Aorta (tissue), 5 donors: ENCODE data around the gene FYB1. TPM values are rescaled to one million over a fixed set of nuclear protein-coding genes. Genes with fewer than 3 reads are reported as not detected.

ENCODE experiments used
- ATAC-seq: fragments of 200-7000 bp; cut with Tn5 transposase; one replicate; pipeline ENCODE4 v1.9.1; 2022; ENCODE audit warnings: moderate library complexity; ENCODE audit not compliant: low FRiP score
- DNase-seq, 2 donors: peaks; one replicate each; pipeline ENCODE4 v3.0.0-alpha.2; 2020
- H3K27ac ChIP-seq, 2 donors: one replicate each; pipeline ENCODE4 v1.5.1; 2013; ENCODE audit warnings: low read length in 2 of 2, mild to moderate bottlenecking in 2 of 2, moderate library complexity in 2 of 2, control low read depth in 1 of 2, inconsistent platforms in 1 of 2, low read depth in 1 of 2
- H3K27me3 ChIP-seq, 2 donors: one replicate each; pipeline ENCODE4 v1.6.1; 2013; ENCODE audit warnings: control low read depth in 1 of 2, low read length in 1 of 2, mild to moderate bottlenecking in 1 of 2, moderate library complexity in 1 of 2; ENCODE audit not compliant: insufficient read depth in 2 of 2, control insufficient read depth in 1 of 2
- H3K36me3 ChIP-seq, 2 donors: one replicate each; pipeline ENCODE4 v1.6.1; 2013; ENCODE audit warnings: control low read depth in 1 of 2, low read length in 1 of 2, mild to moderate bottlenecking in 1 of 2; ENCODE audit not compliant: insufficient read depth in 2 of 2, control insufficient read depth in 1 of 2
- H3K4me1 ChIP-seq, 2 donors: one replicate each; pipeline ENCODE4 v1.6.1; 2013; ENCODE audit warnings: low read length in 2 of 2, control low read depth in 1 of 2, mild to moderate bottlenecking in 1 of 2, moderate library complexity in 1 of 2; ENCODE audit not compliant: insufficient read depth in 2 of 2, control insufficient read depth in 1 of 2
- H3K4me3 ChIP-seq, 2 donors: one replicate each; pipeline ENCODE4 v1.5.1; 2013; ENCODE audit warnings: low read length in 2 of 2, control low read depth in 1 of 2, mild to moderate bottlenecking in 1 of 2
- H3K9me3 ChIP-seq: one replicate; pipeline ENCODE4 v1.6.1; 2013; ENCODE audit warnings: mild to moderate bottlenecking, low read length; ENCODE audit not compliant: control insufficient read depth
- WGBS, 2 donors: extraction: QIAGEN DNeasy Blood & Tissue Kit; methylation state at CpG; one replicate each; pipeline ENCODE4 v1.1.7; 2013; 5-methylcytosine and 5-hydroxymethylcytosine counted together
- intact Hi-C, 2 donors: fragments of 100-400 bp; cut with DNase I; formaldehyde crosslinking; loops; one replicate each; pipeline versions ENCODE4 v1.14.2 to v1.15.0; 2022
- polyA plus RNA-seq, 2 donors: library from polyadenylated mRNA; stranded (reverse); fragments of 200-250 nt; gene quantifications; one replicate each; pipeline ENCODE4 v1.2.3, GENCODE V29; 2013
- total RNA-seq, 2 donors: library from RNA; stranded (reverse); fragmentation: NEBNext Ultra II Directional; extraction: Animal tissue kit (Norgen Biotek cat#: 25700); gene quantifications; one replicate each; pipeline ENCODE4 v1.2.1, GENCODE V29; 2021
- donor health status: healthy with polysubstance abuse.
- donor health status: Bipolar disorder and iron deficiency.
- donor health status: DM: no; HTN: no; CAD: no.
- donor health status: DM: no; HTN: no; CAD: no.
- donor health status: DM: yes; HTN: yes; CAD: no.

The FYB1 gene
- total and polyA plus RNA-seq, 4 donors = 0.87 to 45.8 (median 13.3) TPM

- WGBS, 2 donors = 89 to 93% methylated on average over 1 of the region's 1 CpG
- Histone ChIP-seq H3K27ac (no peak overlapping the region), H3K4me3 (no peak overlapping the region), H3K9me3 (no peaks in the 10 kb centered on the region), H3K4me1 (no peaks in the 10 kb centered on the region), H3K27me3 (no peaks in the 10 kb centered on the region), H3K36me3 (no peaks in the 10 kb centered on the region)
- DNase-seq = no peak
- intact Hi-C loops = loop anchor here in 1 of 2 donors (10.0 kb wide), 1 partner anchor 209 kb away; no protein-coding TSS in a partner anchor
- ATAC-seq = no peak
These were observed 15.4 kb downstream of the FYB1 start for GRCh38 chr5:39203951-39204350.

- 91 to 92% methylated on average over 1 of the region's 1 CpG for WGBS, 2 donors
These were observed 16.0 kb downstream of the FYB1 start for GRCh38 chr5:39203275-39203922.

GRCh38 chr5:39202597-39203274 is 16.6 kb downstream of the FYB1 start:
- H3K27ac ChIP-seq = no peak overlapping the region
- no peak overlapping the region for H3K4me3 ChIP-seq
- no peaks in the 10 kb centered on the region for H3K36me3 ChIP-seq
- no peaks in the 10 kb centered on the region for H3K9me3 ChIP-seq
- H3K27me3 ChIP-seq = no peaks in the 10 kb centered on the region
- 83 to 87% methylated on average over 11 of the region's 11 CpGs for WGBS, 2 donors
- ATAC-seq (no peak), DNase-seq (no peak)
- intact Hi-C loops = loop anchor here in 1 of 2 donors (10.0 kb wide), 1 partner anchor 208 kb away; no protein-coding TSS in a partner anchor
- H3K4me1 ChIP-seq = no peaks in the 10 kb centered on the region

More at GRCh38 chr5:39203275-39203922, 16.0 kb downstream of the FYB1 start:
- no peak for ATAC-seq
- Histone ChIP-seq H3K4me1 (no peaks in the 10 kb centered on the region), H3K9me3 (no peaks in the 10 kb centered on the region), H3K27me3 (no peaks in the 10 kb centered on the region), H3K27ac (no peak overlapping the region), H3K4me3 (no peak overlapping the region), H3K36me3 (no peaks in the 10 kb centered on the region)
- no peak for DNase-seq
- intact Hi-C loops = loop anchor here in 1 of 2 donors (10.0 kb wide), 1 partner anchor 209 kb away; no protein-coding TSS in a partner anchor

GRCh38 chr5:39201781-39202596 is 17.4 kb downstream of the FYB1 start:
- Histone ChIP-seq H3K4me1 (no peaks in the 10 kb centered on the region), H3K9me3 (no peaks in the 10 kb centered on the region), H3K4me3 (no peak overlapping the region), H3K27me3 (no peaks in the 10 kb centered on the region), H3K36me3 (no peaks in the 10 kb centered on the region), H3K27ac (no peak overlapping the region)
- ATAC-seq (no peak), DNase-seq (no peak)
- intact Hi-C loops = loop anchor here in 1 of 2 donors (10.0 kb wide), 1 partner anchor 207 kb away; no protein-coding TSS in a partner anchor
- 93 to 94% methylated on average over 11 of the region's 11 CpGs for WGBS, 2 donors

GRCh38 chr5:39201160-39201780 is 18.1 kb downstream of the FYB1 start:
- no peak for ATAC-seq
- 90 to 100% methylated on average over 1 of the region's 1 CpG for WGBS, 2 donors
- intact Hi-C loops = loop anchor here in 1 of 2 donors (10.0 kb wide), 1 partner anchor 206 kb away; no protein-coding TSS in a partner anchor
- Histone ChIP-seq H3K4me3 (no peak overlapping the region), H3K9me3 (no peaks in the 10 kb centered on the region), H3K27me3 (no peaks in the 10 kb centered on the region), H3K27ac (no peak overlapping the region), H3K36me3 (no peaks in the 10 kb centered on the region), H3K4me1 (no peaks in the 10 kb centered on the region)
- no peak for DNase-seq

GRCh38 chr5:39200081-39200480 is 19.3 kb downstream of the FYB1 start:
- DNase-seq (no peak), ATAC-seq (no peak)
- Histone ChIP-seq H3K27ac (no peak overlapping the region), H3K9me3 (no peaks in the 10 kb centered on the region), H3K27me3 (no peaks in the 10 kb centered on the region), H3K4me1 (no peaks in the 10 kb centered on the region), H3K4me3 (no peak overlapping the region), H3K36me3 (no peaks in the 10 kb centered on the region)
- 84 to 86% methylated on average over 4 of the region's 4 CpGs for WGBS, 2 donors
- intact Hi-C loops = loop anchor here in 1 of 2 donors (10.0 kb wide), 1 partner anchor 205 kb away; no protein-coding TSS in a partner anchor

- 70 to 71% methylated on average over 3 of the region's 3 CpGs for WGBS, 2 donors
- no peaks in the 10 kb centered on the region for H3K4me1 ChIP-seq
- H3K27ac ChIP-seq = no peak overlapping the region
- H3K9me3 ChIP-seq = no peaks in the 10 kb centered on the region
- no peaks in the 10 kb centered on the region for H3K27me3 ChIP-seq
- ATAC-seq = no peak
- intact Hi-C loops = no loop called here
- H3K4me3 ChIP-seq = no peak overlapping the region
- DNase-seq = no peak
- H3K36me3 ChIP-seq = no peaks in the 10 kb centered on the region
These were observed 20.0 kb downstream of the FYB1 start for GRCh38 chr5:39199335-39199734.

GRCh38 chr5:39198127-39198526 is 21.2 kb downstream of the FYB1 start:
- no peak for DNase-seq
- no peak for ATAC-seq
- H3K4me1 ChIP-seq = no peaks in the 10 kb centered on the region
- no peak overlapping the region for H3K27ac ChIP-seq
- H3K4me3 ChIP-seq = no peak overlapping the region
- intact Hi-C loops = no loop called here
- no peaks in the 10 kb centered on the region for H3K36me3 ChIP-seq
- H3K9me3 ChIP-seq = no peaks in the 10 kb centered on the region
- no peaks in the 10 kb centered on the region for H3K27me3 ChIP-seq
- 67 to 69% methylated on average over 5 of the region's 5 CpGs for WGBS, 2 donors
